Adrenal gland (tissue), 12 donors: ENCODE results near the gene SELP. TPM values are rescaled to one million over a fixed set of nuclear protein-coding genes. Genes with fewer than 3 reads are reported as not detected.

ENCODE experiments used
- DNase-seq, 7 donors: peaks; one replicate each; pipeline ENCODE4 v3.0.0-alpha.2; 2019 to 2020
- H3K27ac ChIP-seq, 5 donors: fragments of 200-600 bp; sonication (generic) in 4 of 5; 1 replicate in 3 of 5; 2 replicates in 2 of 5; pipeline versions ENCODE4 v1.5.1 to v1.8.0; 2016 to 2020; ENCODE audit warnings: mild to moderate bottlenecking in 1 of 5
- H3K27me3 ChIP-seq: fragments of 200-600 bp; 2 replicates; pipeline ENCODE4 v1.8.0; 2021
- H3K36me3 ChIP-seq, 2 donors: fragments of 200-600 bp; replicated peaks in 1 of 2; 1 replicate in 1 of 2; 2 replicates in 1 of 2; pipeline versions ENCODE4 v1.5.1 to v1.8.0; 2018 to 2022
- H3K4me1 ChIP-seq, 2 donors: fragments of 200-600 bp; replicated peaks in 1 of 2; 1 replicate in 1 of 2; 2 replicates in 1 of 2; pipeline versions ENCODE4 v1.5.1 to v1.8.0; 2018 to 2021
- H3K4me3 ChIP-seq, 4 donors: fragments of 200-600 bp; sonication (generic) in 3 of 4; one replicate each; pipeline ENCODE4 v1.5.1; 2016 to 2018
- H3K9me3 ChIP-seq, 3 donors: fragments of 200-600 bp; sonication (generic) in 1 of 3; replicated peaks in 1 of 3; 1 replicate in 2 of 3; 2 replicates in 1 of 3; pipeline versions ENCODE4 v1.5.1 to v1.8.0; 2016 to 2021
- POLR2A ChIP-seq, 2 donors: fragments of 450-650 bp; IDR thresholded peaks; one replicate each; pipeline ENCODE4 v1.6.1; 2017; ENCODE audit warnings: antibody characterized with exemption in 2 of 2, mild to moderate bottlenecking in 2 of 2, moderate library complexity in 1 of 2
- WGBS, 4 donors: extraction: QIAGEN DNeasy Blood & Tissue Kit in 2 of 4; methylation state at CpG; one replicate each; pipeline versions ENCODE4 v1.1.5 to v1.1.7; 2013 to 2017; 5-methylcytosine and 5-hydroxymethylcytosine counted together
- intact Hi-C, 2 donors: fragments of 100-400 bp; cut with DNase I; formaldehyde crosslinking; loops; one replicate each; pipeline versions ENCODE4 v1.14.1 to v1.15.0; 2022 to 2023
- polyA plus RNA-seq, 3 donors: library from polyadenylated mRNA; stranded (reverse); fragments of 200-250 nt in 2 of 3; fragments of 350-450 nt in 1 of 3; fragmentation: Illumina TruSeq in 1 of 3; extraction: RNeasy Lipid Tissue Mini Kit (QIAGEN cat#74804) in 1 of 3; gene quantifications; one replicate each; pipeline ENCODE4 v1.2.3, GENCODE V29; 2013 to 2014
- total RNA-seq, 9 donors: library from RNA; depleted of rRNA in 4 of 9; stranded (reverse); fragments of >200 nt in 4 of 9; fragments of 120-200 nt in 1 of 9; fragmentation: NEBNext Ultra II Directional in 1 of 9; extraction: Animal tissue kit (Norgen Biotek cat#: 25700) in 1 of 9; gene quantifications; one replicate each; pipeline versions ENCODE4 v1.1.0 to v1.2.4, GENCODE V29; 2013 to 2023
- TF ChIP-seq, protein P1 (sequence below), 6 experiments: fragments of 450-650 bp in 4 of 6; fragments of 200-600 bp in 2 of 6; sonication (generic) in 1 of 6; IDR thresholded peaks; 1 replicate in 5 of 6; 2 replicates in 1 of 6; pipeline versions ENCODE4 v1.5.1 to v1.8.0; 2016 to 2021; ENCODE audit warnings: antibody characterized with exemption in 6 of 6, mild to moderate bottlenecking in 2 of 6, moderate library complexity in 1 of 6
- donor health status: healthy with polysubstance abuse.
- donor health status: Bipolar disorder and iron deficiency.
- donor health status: DM: yes; HTN: yes; CAD: no.
- donor health status: DM: no; HTN: no; CAD: no.
- donor health status: DM: no; HTN: no; CAD: no.
- donor health status: DM: yes; HTN: yes; CAD: no.

Gene SELP
- total and polyA plus RNA-seq, 12 donors = 1.6 to 10.9 (median 3.4) TPM

DNA sequence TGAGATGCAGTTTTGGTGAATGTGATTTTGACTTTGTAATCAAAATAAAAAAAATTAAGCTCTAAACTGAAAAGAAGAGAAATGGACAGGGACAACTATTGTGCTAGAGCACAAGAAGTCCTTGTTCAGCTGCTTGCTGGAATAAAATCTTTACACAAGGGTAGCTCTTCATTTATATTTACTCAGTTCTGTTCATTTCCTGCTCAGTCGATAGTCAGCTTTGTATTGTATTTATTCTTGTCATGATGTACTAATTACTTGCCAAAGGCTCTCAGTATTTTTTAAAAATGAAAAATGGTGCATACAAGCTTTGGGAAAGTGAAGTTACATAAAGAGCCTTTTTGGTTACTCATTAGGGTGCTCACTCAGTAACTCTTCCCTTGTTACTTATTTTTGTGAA is 61.4 kb downstream of the SELP start:
- TF ChIP-seq, protein P1, sequence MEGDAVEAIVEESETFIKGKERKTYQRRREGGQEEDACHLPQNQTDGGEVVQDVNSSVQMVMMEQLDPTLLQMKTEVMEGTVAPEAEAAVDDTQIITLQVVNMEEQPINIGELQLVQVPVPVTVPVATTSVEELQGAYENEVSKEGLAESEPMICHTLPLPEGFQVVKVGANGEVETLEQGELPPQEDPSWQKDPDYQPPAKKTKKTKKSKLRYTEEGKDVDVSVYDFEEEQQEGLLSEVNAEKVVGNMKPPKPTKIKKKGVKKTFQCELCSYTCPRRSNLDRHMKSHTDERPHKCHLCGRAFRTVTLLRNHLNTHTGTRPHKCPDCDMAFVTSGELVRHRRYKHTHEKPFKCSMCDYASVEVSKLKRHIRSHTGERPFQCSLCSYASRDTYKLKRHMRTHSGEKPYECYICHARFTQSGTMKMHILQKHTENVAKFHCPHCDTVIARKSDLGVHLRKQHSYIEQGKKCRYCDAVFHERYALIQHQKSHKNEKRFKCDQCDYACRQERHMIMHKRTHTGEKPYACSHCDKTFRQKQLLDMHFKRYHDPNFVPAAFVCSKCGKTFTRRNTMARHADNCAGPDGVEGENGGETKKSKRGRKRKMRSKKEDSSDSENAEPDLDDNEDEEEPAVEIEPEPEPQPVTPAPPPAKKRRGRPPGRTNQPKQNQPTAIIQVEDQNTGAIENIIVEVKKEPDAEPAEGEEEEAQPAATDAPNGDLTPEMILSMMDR (IDR thresholded peaks at IDR 0.05) = no peak
- TF ChIP-seq POLR2A (IDR thresholded peaks at IDR 0.05) = no peak
- Histone ChIP-seq H3K27ac (no peak overlapping the region), H3K4me3 (no peak overlapping the region), H3K4me1 (no peaks in the 10 kb centered on the region), H3K36me3 (no peaks in the 10 kb centered on the region), H3K9me3 (peaks cover 0 to 3% (median 0%) of the 10 kb centered on the region in 3 donors), H3K27me3 (peaks cover 3% of the 10 kb centered on the region)
- 41 to 55% (median 48%) methylated on average over 1 of the region's 1 CpG for WGBS, 4 donors
- intact Hi-C loops = no loop called here
- no peak for DNase-seq

- peaks cover 0 to 4% (median 0%) of the 10 kb centered on the region in 3 donors for H3K9me3 ChIP-seq
- no peak for DNase-seq
- H3K4me3 ChIP-seq = no peak overlapping the region
- no peak overlapping the region for H3K27ac ChIP-seq
- WGBS, 4 donors = 71 to 81% (median 78%) methylated on average over 3 of the region's 3 CpGs
- intact Hi-C loops = no loop called here
- peaks cover 3% of the 10 kb centered on the region for H3K27me3 ChIP-seq
- no peak for TF ChIP-seq POLR2A (IDR thresholded peaks at IDR 0.05)
- TF ChIP-seq, protein P1 (IDR thresholded peaks at IDR 0.05) = no peak
- H3K4me1 ChIP-seq = no peaks in the 10 kb centered on the region
- H3K36me3 ChIP-seq = no peaks in the 10 kb centered on the region
These were observed 64.3 kb downstream of the SELP start for GRCh38 chr1:169565335-169566271.

DNA sequence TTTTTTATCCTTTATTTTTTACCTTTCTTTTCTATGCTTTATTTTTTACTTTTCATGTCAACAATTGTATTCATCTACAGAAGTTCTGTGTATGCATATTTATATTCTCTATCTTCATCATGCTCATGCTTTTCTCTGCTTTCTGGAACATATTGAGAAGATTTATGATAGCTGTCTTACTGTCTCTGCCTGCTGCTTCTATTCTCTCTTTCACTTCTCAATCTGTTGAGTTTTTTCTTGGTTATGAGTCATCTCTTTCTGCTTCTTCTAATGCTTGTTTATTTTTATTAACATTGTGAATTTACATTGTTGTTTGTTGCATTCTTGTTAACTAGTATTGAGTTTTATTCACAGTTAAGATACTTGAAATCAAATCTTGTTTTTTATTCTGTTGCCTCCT is 66.3 kb downstream of the SELP start:
- no peak overlapping the region for H3K27ac ChIP-seq
- TF ChIP-seq, protein P1 (IDR thresholded peaks at IDR 0.05) = no peak
- no peak for TF ChIP-seq POLR2A (IDR thresholded peaks at IDR 0.05)
- no peaks in the 10 kb centered on the region for H3K4me1 ChIP-seq
- no peak overlapping the region for H3K4me3 ChIP-seq
- H3K36me3 ChIP-seq = no peaks in the 10 kb centered on the region
- intact Hi-C loops = no loop called here
- peaks cover 3% of the 10 kb centered on the region for H3K27me3 ChIP-seq
- H3K9me3 ChIP-seq = peaks cover 0 to 4% (median 0%) of the 10 kb centered on the region in 3 donors
- no peak for DNase-seq

DNA sequence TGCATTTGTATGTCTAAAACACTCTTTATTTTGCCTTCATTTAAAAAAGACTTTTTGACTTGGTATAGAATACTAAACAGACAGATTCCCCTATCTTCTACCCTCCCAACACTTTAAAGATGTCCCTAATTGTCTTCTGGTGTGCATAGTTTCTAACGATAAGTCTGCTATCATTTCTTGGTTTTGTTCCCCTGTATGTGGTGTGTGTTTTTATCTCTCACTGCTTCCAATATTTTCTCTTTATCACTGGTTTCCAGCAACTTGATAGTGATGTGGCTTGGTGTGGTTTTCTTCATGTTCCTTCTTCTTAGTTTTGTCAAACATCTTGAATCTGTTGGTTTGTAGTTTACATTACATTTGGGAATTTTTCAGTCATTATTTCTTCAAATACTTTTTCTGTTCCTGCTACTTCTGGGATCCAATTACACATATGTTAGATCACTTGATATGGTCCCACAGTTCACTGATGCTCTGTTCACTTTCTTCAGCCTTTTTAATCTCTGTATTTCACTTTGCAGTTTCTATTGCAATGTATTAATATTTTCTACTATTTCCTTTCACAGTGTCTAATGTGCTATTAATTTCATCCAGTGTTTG is 66.8 kb downstream of the SELP start:
- DNase-seq = no peak
- intact Hi-C loops = no loop called here
- WGBS, 4 donors = 68 to 87% (median 76%) methylated on average over 1 of the region's 1 CpG

More for the DNA sequence above, 66.8 kb downstream of the SELP start:
- no peak overlapping the region for H3K27ac ChIP-seq
- H3K36me3 ChIP-seq = no peaks in the 10 kb centered on the region
- no peak overlapping the region for H3K4me3 ChIP-seq
- H3K27me3 ChIP-seq = peaks cover 3% of the 10 kb centered on the region
- no peaks in the 10 kb centered on the region for H3K4me1 ChIP-seq
- peaks cover 0 to 4% (median 0%) of the 10 kb centered on the region in 3 donors for H3K9me3 ChIP-seq
- TF ChIP-seq, protein P1 (IDR thresholded peaks at IDR 0.05) = no peak
- TF ChIP-seq POLR2A (IDR thresholded peaks at IDR 0.05) = no peak
